ENCODE data around the gene RBP5. TPM values are rescaled to one million over a fixed set of nuclear protein-coding genes. Genes with fewer than 3 reads are reported as not detected.

Gene RBP5
- 10 to 100 TPM in 3 of 9 donors, 1 to 10 TPM in 6; 2.0 to 17.0 (median 9.0) TPM for total RNA-seq
- polyA plus RNA-seq: 10 to 100 TPM in 2 of 3 donors, 1 to 10 TPM in 1; 8.7 to 17.8 (median 15.0) TPM
- long read RNA-seq, donor 1: 0 reads
- long read RNA-seq, donor 2, partial matches to known transcripts: 0 of 2 reads
- long read RNA-seq, donor 2, other reads (novel, unspliced or antisense): 0 of 2 reads
- long read RNA-seq, donor 3, partial matches to known transcripts: 0 of 1 reads
- long read RNA-seq, donor 3, other reads (novel, unspliced or antisense): 0 of 1 reads
- long read RNA-seq, donor 4, partial matches to known transcripts: 0 of 5 reads
- long read RNA-seq, donor 4, other reads (novel, unspliced or antisense): 2 of 5 reads
- long read RNA-seq, donor 5, partial matches to known transcripts: 0 of 3 reads
- long read RNA-seq, donor 5, other reads (novel, unspliced or antisense): 1 of 3 reads
- long read RNA-seq, donor 6: 0 reads
- long read RNA-seq, donor 7, partial matches to known transcripts: 0 of 1 reads
- long read RNA-seq, donor 7, other reads (novel, unspliced or antisense): 0 of 1 reads
- long read RNA-seq, donor 8, partial matches to known transcripts: 0 of 1 reads
- long read RNA-seq, donor 8, other reads (novel, unspliced or antisense): 0 of 1 reads
- long read RNA-seq, donor 9, partial matches to known transcripts: 0 of 2 reads
- long read RNA-seq, donor 9, other reads (novel, unspliced or antisense): 0 of 2 reads
- long read RNA-seq, donor 10: 0 reads

- Histone ChIP-seq H3K9me3 (replicated peaks in 1 of 3) (no peaks in the 10 kb centered on the region), H3K36me3 (replicated peaks in 1 of 2) (no peaks in the 10 kb centered on the region), H3K27ac (peak within 1 kb of the TSS in 3 of 5 donors; percentile 55 to 84 (median 73)), H3K4me1 (replicated peaks in 1 of 2) (peaks cover 20 to 36% of the 10 kb centered on the region in 2 donors), H3K27me3 (no peaks in the 10 kb centered on the region), H3K4me3 (peak within 1 kb of the TSS; percentile 45 to 78 (median 54))
- WGBS, 4 donors: 60 to 65% (median 62%) methylated on average over 6 to 7 of the region's 7 CpGs
- DNase-seq: peak in 6 of 7 donors; percentile 47 to 70 (median 56)
- intact Hi-C loops (cut with DNase I): no loop called here
- TF ChIP-seq CTCF (IDR thresholded peaks at IDR 0.05) (no peak), POLR2A (IDR thresholded peaks at IDR 0.05) (no peak)
Observed at GRCh38 chr12:7128681-7129286, at the start of gene RBP5. RBP5 (minus strand) TSS chr12:7128889; CDS start chr12:7128775, 114 bp downstream.

GRCh38 chr12:7178481-7178880, 49.8 kb upstream of the RBP5 start:
- Histone ChIP-seq H3K27ac (no peak overlapping the region), H3K4me1 (replicated peaks in 1 of 2) (no peaks in the 10 kb centered on the region), H3K36me3 (replicated peaks in 1 of 2) (no peaks in the 10 kb centered on the region), H3K9me3 (replicated peaks in 1 of 3) (peaks cover 0 to 4% (median 0%) of the 10 kb centered on the region in 3 donors), H3K4me3 (no peak overlapping the region), H3K27me3 (no peaks in the 10 kb centered on the region)
- intact Hi-C loops (cut with DNase I): no loop called here
- WGBS, 4 donors: 88 to 96% (median 94%) methylated on average over 2 of the region's 2 CpGs
- no peak for DNase-seq
- TF ChIP-seq POLR2A (IDR thresholded peaks at IDR 0.05) (no peak), CTCF (IDR thresholded peaks at IDR 0.05) (no peak)

DNA sequence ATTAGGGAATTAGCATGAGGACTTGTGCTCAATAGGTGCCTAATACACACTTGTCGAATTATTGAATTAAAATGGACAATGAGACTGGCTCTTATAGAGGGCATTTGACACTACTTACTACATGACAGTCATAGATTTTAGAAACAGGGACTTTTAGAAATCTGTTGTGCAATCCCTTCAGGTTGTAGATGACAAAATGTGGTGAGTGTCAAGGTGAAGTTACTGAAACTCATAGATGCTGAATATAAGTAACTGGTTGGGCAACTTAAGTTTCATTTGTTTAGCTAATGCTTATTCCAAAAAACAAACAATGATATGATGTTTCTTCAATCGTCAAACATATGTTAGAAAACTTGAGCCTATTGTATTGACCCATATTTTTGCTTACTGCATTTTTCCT, 47.9 kb upstream of the RBP5 start:
- no peak for DNase-seq

More for the DNA sequence above, 47.9 kb upstream of the RBP5 start:
- intact Hi-C loops (cut with DNase I): no loop called here
- H3K4me3 ChIP-seq: no peak overlapping the region
- TF ChIP-seq CTCF (IDR thresholded peaks at IDR 0.05) (no peak), POLR2A (IDR thresholded peaks at IDR 0.05) (no peak)
- 50 to 62% (median 55%) methylated on average over 2 of the region's 2 CpGs for WGBS, 4 donors
- H3K4me1 ChIP-seq (replicated peaks in 1 of 2): no peaks in the 10 kb centered on the region
- H3K9me3 ChIP-seq (replicated peaks in 1 of 3): peaks cover 0 to 4% (median 0%) of the 10 kb centered on the region in 3 donors
- no peaks in the 10 kb centered on the region for H3K36me3 ChIP-seq (replicated peaks in 1 of 2)
- no peaks in the 10 kb centered on the region for H3K27me3 ChIP-seq
- H3K27ac ChIP-seq: no peak overlapping the region

Measured in adrenal gland (tissue), 19 donors.